MG63 (cell line): ENCODE results near the gene PITPNC1. TPM values are rescaled to one million over a fixed set of nuclear protein-coding genes. Genes with fewer than 3 reads are reported as not detected.

Experiments used
- DNase-seq: peaks from one replicate; pipeline ENCODE4 v3.0.0-alpha.2; 2020
- H3K27me3 ChIP-seq: fragments of 250-450 bp; sonication (Bioruptor Pico); 2 replicates; pipeline ENCODE4 v1.5.1; 2020; ENCODE audit warnings: mild to moderate bottlenecking, moderate library complexity
- H3K36me3 ChIP-seq: fragments of 250-450 bp; sonication (Bioruptor Pico); 2 replicates; pipeline ENCODE4 v1.5.1; 2020; ENCODE audit warnings: mild to moderate bottlenecking, moderate library complexity
- H3K4me3 ChIP-seq: fragments of 250-450 bp; sonication (Bioruptor Pico); 2 replicates; pipeline ENCODE4 v1.5.1; 2020; ENCODE audit warnings: mild to moderate bottlenecking, moderate library complexity
- H3K9me3 ChIP-seq: fragments of 250-450 bp; sonication (Bioruptor Pico); 2 replicates; pipeline ENCODE4 v1.5.1; 2020; ENCODE audit warnings: mild to moderate bottlenecking, moderate library complexity
- total RNA-seq: library from RNA; depleted of rRNA; stranded (reverse); fragments of >200 nt; shearing (Covaris generic); gene quantifications from 2 replicates; pipeline ENCODE4 v1.2.3, GENCODE V29; 2014; ENCODE audit warnings: low replicate concordance

PITPNC1 gene
- total RNA-seq, 1 experiment from 2014 or later, result 0.99 TPM

DNA sequence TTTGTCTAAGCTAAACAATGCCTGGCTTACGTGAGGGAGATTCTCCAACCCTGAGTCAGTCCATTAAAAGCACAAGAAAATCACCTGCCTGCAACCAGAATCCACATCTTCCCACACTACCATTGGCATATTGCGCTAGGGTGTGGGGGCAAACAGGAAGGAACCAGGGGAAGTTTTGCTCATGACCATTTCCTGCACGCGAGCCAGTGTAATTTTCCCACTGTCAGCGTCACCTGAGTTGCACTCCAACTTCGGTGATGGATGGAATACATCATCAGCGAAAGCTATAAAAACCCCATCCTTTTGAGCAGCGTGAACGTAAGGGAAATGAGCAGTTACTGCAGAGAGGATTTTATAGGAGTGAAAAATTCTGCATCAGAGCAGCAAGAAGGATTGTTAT lies 172.7 kb downstream of the PITPNC1 start:
- no peaks in the 10 kb centered on the region for H3K9me3 ChIP-seq
- H3K4me3 ChIP-seq, result no peak overlapping the region
- no peaks in the 10 kb centered on the region; the same call in 1 of the 2 replicates for H3K27me3 ChIP-seq
- H3K36me3 ChIP-seq, result no peaks in the 10 kb centered on the region
- DNase-seq, result no peak

DNA sequence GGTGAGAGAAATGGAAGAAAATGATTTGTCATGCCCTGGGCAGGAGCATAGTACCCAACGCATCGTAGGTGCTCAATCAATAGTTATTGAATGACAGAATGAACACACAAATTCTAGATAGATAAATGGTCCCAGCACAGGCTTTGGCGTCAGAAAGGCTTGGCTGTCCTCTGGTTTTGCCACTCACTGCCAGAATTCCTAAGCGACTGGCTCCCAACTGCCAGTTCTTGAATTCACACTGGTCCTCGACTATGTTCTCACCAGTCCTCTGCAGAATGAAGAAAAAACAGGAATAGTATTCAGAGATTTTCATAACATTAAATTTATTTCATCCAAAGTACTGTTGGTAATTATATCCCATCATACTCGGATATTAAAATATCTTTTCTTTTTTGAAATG lies 177.6 kb downstream of the PITPNC1 start:
- no peak for DNase-seq
- H3K36me3 ChIP-seq, result no peaks in the 10 kb centered on the region
- H3K4me3 ChIP-seq, result no peak overlapping the region
- H3K9me3 ChIP-seq, result no peaks in the 10 kb centered on the region
- H3K27me3 ChIP-seq, result no peaks in the 10 kb centered on the region; the same call in 1 of the 2 replicates

DNA sequence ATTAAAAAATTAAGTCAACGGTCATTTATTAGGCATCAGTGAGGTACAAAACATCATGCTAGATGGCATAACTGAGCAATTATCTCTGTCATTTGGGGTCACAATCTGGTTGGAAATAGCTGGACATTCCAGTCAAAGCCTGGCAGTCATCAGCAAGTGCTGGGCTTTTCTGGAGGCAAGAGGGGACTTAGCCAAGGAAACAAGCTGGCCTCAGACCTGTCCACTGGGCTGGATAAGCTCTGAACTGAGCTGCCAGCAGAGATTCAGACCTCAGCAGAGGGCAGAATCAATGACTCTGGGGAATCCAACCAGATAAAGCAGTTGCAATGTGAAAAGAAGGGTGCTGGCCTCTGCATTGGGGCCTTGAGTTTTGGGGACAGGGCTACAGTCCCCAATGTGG lies 178.8 kb downstream of the PITPNC1 start:
- H3K4me3 ChIP-seq, result no peak overlapping the region
- no peaks in the 10 kb centered on the region for H3K9me3 ChIP-seq
- no peaks in the 10 kb centered on the region; the same call in 1 of the 2 replicates for H3K27me3 ChIP-seq
- no peak for DNase-seq
- no peaks in the 10 kb centered on the region for H3K36me3 ChIP-seq

DNA sequence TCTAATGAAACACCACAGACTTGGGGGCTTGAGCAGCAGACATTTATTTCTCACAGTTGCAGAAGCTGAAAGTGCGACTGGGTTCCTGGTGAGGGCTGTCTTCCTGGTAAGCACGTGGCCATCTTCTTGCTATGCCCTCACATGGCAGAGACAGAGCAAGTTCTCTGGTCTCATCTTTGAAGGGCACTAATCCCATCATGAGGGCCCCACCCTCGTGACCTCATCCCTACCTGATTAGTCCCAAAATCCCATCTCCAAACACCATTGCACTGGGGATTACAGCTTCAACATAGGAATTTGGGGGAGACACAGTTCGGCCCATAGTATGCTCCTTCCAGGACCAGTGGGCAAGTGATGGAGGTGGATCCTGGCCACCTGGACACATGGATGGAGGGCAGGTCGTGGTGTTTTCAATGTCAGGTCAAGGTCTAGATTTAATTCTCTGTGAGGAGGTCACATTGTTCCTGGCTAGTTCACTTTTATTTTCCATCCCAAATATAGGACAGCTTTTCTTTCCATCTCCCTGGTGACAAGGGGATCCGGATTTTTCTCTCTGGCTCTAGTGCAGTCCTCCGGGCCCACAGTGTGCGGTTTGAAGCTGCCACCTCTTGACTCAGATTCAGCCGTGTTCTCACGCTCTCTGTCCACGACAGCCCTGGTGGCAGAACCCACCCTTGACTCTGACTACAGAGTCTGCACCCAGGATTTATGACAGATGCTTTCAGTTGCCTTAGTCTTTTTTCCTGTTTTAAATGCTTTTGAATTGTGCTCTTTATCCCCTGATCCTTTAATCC lies 180.2 kb downstream of the PITPNC1 start:
- H3K9me3 ChIP-seq, result no peaks in the 10 kb centered on the region
- DNase-seq, result no peak
- H3K27me3 ChIP-seq, result no peaks in the 10 kb centered on the region; the same call in 1 of the 2 replicates
- no peak overlapping the region for H3K4me3 ChIP-seq
- no peaks in the 10 kb centered on the region for H3K36me3 ChIP-seq

DNA sequence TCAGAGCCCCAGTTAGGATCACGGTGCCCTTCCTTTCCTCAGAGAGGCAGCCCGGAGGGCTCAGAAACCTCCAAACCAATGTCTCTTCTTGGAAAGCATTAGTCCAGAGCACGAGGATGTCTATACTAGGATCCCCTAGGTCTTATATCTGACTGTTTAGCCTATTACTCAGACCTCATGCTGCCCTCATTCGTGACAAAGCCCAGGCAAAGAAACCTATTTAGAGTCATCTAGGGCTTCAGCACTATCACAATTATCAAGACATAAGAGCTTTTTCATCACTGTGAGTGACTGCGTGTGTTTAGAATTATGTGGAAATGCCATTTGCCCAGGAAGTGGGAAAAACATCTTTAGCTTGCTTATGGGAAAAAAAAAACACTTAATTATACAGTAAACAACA lies 180.8 kb downstream of the PITPNC1 start:
- H3K36me3 ChIP-seq, result no peaks in the 10 kb centered on the region
- H3K27me3 ChIP-seq, result no peaks in the 10 kb centered on the region; the same call in 1 of the 2 replicates
- H3K4me3 ChIP-seq, result no peak overlapping the region
- no peaks in the 10 kb centered on the region for H3K9me3 ChIP-seq
- no peak for DNase-seq

DNA sequence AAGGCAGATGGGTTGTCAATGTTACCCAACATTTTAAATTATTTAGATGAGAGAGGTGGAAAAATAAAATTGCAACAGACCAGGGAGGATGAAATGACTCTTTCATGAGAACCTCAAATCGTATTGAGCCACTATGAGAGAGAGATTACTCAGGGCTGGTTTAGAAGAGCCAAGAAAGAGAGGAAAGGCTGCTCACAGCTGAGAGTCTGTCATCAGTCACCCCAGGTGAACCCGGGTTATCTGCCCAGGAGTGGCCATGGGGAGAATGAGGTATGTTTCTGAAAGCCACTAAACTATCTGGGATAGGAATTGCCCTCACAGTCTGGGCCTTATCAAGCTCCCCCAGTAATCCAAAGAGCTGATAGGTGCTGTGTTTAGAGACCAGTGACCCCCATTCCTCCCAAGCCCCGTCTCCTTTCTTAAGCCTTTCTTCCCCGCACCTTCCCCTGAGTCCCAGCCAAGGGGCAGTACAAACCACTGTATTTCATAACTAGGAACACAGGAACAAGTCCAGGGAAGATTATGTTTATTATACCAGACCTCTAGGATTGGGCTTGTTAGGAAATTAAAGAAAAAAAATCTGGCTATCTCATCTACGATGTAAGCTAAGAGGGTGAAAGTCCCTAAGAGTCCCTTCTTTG lies 181.8 kb downstream of the PITPNC1 start:
- Histone ChIP-seq H3K9me3 (no peaks in the 10 kb centered on the region), H3K4me3 (no peak overlapping the region), H3K36me3 (no peaks in the 10 kb centered on the region), H3K27me3 (no peaks in the 10 kb centered on the region; the same call in 1 of the 2 replicates)
- no peak for DNase-seq

DNA sequence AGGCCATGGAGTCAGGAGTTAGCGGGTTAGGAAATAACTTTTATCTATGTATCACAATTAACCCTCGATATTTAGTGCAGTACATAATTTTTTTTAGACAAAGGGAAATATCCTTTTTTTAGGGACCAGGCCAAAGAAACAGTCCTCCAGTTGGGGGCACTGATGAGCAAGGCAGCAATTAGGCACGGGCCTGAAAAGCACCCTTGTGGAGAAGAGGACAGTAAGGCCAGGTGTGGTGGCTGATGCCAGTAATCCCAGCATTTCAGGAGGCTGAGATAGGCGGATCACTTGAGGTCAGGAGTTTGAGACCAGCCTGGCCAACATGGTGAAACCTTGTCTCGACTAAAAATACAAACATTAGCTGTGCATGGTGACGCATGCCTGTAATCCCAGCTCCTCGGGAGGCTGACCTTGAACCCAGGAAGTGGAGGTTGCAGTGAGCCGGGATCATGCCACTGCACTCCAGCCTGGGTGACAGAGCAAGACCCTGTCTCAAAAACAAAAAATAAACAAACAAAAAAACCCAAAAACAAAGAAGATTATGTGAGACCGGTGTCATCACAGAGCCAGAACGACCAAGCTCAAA lies 182.4 kb downstream of the PITPNC1 start:
- Histone ChIP-seq H3K4me3 (no peak overlapping the region), H3K9me3 (no peaks in the 10 kb centered on the region), H3K36me3 (no peaks in the 10 kb centered on the region), H3K27me3 (no peaks in the 10 kb centered on the region; the same call in 1 of the 2 replicates)
- no peak for DNase-seq

DNA sequence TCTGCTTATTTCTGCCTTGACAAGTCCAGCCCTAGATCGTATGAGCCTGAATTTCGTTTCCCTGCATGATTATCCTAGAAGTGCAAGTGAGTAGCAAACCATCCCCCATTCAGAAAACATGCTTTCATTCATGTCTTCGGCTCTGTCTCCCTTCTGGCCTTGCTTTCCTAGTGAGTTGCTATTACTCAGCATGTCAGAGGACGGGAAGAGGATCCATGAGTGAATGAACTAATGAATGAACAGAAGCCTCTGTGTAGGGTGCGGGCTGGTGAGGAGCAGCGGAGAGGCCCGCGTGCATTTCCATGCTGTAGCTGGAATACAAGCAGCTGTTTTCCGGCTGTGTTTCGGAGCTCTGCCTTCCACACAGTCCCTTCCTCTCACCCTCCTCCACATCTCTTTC lies 184.9 kb downstream of the PITPNC1 start:
- no peak overlapping the region for H3K4me3 ChIP-seq
- no peaks in the 10 kb centered on the region; the same call in 1 of the 2 replicates for H3K27me3 ChIP-seq
- 0 out of 2 replicates have a peak, but pooled peaks cover 1% of the 10 kb centered on the region for H3K9me3 ChIP-seq
- no peak for DNase-seq
- H3K36me3 ChIP-seq, result no peaks in the 10 kb centered on the region

DNA sequence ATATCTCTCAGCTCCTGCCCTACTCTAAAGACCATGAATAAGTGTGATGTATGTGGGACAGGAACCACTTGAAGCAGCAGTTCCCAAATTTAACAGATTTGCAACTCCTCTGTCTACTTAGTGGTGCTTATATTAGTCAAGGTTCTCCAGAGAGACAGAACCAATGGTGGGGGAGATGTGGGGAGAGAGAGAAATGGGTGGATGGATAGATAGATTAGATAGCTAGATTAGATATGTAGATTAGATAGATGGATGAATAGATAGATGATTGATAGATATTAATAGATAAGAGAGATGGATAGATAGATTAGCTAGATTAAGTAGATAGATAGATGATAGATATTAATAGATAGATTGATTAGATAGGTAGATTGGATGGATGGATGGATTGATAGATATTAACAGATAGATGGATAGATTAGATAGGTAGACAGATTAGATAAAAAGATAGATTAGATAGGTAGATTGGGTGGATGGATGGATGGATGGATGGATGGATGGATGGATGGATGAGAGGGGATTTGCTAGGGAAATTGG lies 186.7 kb downstream of the PITPNC1 start:
- Histone ChIP-seq H3K27me3 (peaks cover 4% of the 10 kb centered on the region), H3K36me3 (no peaks in the 10 kb centered on the region), H3K9me3 (0 out of 2 replicates have a peak, but pooled peaks cover 1% of the 10 kb centered on the region), H3K4me3 (no peak overlapping the region)
- DNase-seq, result no peak

DNA sequence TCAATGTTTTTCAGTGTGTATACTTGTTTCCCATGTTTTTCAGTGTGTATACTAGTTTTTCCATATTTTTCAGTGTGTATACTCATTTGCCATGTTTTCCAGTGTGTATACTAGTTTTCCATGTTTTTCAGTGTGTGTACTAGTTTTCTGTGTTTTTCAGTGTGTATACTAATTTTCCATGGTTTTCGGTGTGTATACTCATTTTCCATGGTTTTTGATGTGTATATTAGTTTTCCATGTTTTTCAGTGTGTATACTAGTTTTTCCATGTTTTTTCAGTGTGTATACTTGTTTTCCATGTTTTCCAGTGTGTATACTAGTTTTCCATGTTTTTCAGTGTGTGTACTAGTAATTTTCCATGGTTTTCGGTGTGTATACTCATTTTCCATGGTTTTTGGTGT lies 188.0 kb downstream of the PITPNC1 start:
- DNase-seq, result no peak
- H3K4me3 ChIP-seq, result no peak overlapping the region
- H3K27me3 ChIP-seq, result peaks cover 14% of the 10 kb centered on the region
- no peaks in the 10 kb centered on the region for H3K36me3 ChIP-seq
- 0 out of 2 replicates have a peak, but pooled peaks cover 1% of the 10 kb centered on the region for H3K9me3 ChIP-seq

DNA sequence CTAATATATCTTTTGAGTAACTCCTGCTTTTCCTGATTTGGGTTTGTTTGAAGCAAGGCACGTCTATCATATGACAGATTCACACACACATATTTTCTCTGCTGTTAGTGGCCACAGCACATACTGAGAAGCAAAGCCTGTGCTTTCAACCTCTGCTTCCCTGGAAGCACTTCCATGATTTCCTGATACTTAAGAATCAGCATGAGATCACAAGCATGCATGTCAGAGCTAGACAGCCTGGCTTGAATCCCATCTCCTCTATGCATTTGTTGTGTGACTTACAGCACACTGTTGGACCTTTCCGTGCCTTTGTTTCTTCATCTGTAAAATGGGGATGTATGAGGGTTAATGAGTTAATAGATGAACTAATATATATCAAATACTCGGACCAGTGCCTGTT lies 189.6 kb downstream of the PITPNC1 start:
- Histone ChIP-seq H3K9me3 (0 out of 2 replicates have a peak, but pooled peaks cover 1% of the 10 kb centered on the region), H3K36me3 (no peaks in the 10 kb centered on the region), H3K27me3 (peaks cover 30% of the 10 kb centered on the region), H3K4me3 (no peak overlapping the region)
- no peak for DNase-seq

DNA sequence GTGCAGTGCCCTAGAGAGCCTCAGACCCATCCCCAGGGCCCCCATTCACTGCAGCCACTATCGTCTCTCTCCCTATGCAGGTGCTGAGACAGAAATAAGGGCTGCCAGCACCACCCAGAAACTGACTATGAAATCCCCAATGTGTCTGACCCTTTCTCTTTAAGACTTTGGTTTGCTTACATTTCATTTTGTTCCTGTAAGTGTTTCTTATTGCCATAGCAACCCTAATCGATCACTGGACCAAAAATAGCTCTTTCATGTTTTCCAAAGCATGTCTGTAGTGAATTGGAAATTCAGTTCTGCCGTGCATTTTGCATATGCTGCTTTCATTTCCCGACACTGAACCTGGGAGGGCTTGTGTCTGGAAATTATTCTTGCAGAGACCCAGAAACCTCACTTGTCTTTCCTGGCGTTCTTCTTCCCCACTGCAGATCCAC lies 192.0 kb downstream of the PITPNC1 start:
- no peaks in the 10 kb centered on the region for H3K36me3 ChIP-seq
- 0 out of 2 replicates have a peak, but pooled peaks cover 1% of the 10 kb centered on the region for H3K9me3 ChIP-seq
- DNase-seq, result no peak
- no peak overlapping the region for H3K4me3 ChIP-seq
- H3K27me3 ChIP-seq, result peaks cover 40% of the 10 kb centered on the region

DNA sequence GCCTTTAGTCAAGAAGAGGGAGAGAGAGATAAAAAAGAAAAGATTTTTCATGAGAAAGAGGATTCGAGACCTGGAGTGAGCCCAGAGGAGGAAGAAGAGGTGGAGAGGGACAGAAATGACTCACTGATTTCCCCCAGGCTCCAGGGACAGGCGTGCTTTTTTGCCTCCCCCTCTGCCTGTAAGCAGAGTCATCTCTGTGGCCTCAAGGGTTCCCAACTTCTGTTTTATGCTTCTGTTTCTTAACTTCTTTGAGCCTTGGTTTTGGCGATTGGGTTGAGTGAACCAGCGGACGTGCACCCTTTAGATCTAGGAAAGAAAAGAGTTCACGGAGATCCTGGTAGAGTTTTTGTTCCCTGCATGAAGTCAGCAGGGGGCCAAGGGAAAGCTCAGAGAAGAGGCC lies 192.8 kb downstream of the PITPNC1 start:
- Histone ChIP-seq H3K9me3 (0 out of 2 replicates have a peak, but pooled peaks cover 1% of the 10 kb centered on the region), H3K36me3 (no peaks in the 10 kb centered on the region), H3K4me3 (no peak overlapping the region), H3K27me3 (peaks cover 47% of the 10 kb centered on the region)
- DNase-seq, result no peak

DNA sequence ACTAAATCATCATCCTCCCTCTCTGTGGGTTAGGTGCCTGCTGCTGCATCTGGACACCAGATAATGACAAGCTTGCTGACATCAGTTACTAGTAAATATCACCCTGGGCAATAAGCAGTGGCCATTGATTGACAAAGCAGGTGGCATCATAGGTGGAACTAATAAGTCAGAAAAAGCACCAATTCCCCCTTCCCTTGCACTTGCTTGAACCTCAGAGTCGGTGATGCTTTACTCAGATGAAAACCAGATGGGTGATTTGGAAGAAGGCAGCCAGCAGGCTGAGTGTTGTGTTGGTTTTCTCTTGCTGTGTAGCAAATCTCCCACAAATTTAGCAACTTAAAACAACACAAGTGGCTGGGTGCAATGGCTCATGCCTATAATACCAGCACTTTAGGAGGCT lies 193.7 kb downstream of the PITPNC1 start:
- no peak overlapping the region for H3K4me3 ChIP-seq
- H3K36me3 ChIP-seq, result no peaks in the 10 kb centered on the region
- H3K9me3 ChIP-seq, result 0 out of 2 replicates have a peak, but pooled peaks cover 1% of the 10 kb centered on the region
- no peak for DNase-seq
- peaks cover 48% of the 10 kb centered on the region for H3K27me3 ChIP-seq

DNA sequence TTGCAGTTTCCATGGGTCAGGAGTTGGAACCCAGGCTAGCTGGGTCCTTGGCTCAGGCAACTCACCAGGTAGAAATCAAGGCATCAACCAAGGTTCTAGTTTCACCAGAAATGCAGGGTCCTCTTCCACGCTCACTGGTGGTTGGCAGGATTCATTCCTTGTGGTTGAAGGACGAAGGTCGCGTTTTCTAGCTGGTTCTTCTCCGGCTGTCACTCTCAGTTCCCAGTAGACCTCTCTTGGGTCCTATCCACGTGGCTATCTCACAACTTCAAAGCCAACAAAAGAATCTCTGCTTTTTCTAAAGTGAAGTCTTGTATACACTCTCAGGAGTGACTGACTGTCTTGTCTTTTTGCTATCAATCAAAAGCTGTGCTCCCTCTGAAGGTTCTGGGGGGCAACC lies 194.4 kb downstream of the PITPNC1 start:
- Histone ChIP-seq H3K27me3 (peaks cover 48% of the 10 kb centered on the region), H3K4me3 (no peak overlapping the region), H3K36me3 (no peaks in the 10 kb centered on the region), H3K9me3 (no peaks in the 10 kb centered on the region)
- DNase-seq, result no peak

DNA sequence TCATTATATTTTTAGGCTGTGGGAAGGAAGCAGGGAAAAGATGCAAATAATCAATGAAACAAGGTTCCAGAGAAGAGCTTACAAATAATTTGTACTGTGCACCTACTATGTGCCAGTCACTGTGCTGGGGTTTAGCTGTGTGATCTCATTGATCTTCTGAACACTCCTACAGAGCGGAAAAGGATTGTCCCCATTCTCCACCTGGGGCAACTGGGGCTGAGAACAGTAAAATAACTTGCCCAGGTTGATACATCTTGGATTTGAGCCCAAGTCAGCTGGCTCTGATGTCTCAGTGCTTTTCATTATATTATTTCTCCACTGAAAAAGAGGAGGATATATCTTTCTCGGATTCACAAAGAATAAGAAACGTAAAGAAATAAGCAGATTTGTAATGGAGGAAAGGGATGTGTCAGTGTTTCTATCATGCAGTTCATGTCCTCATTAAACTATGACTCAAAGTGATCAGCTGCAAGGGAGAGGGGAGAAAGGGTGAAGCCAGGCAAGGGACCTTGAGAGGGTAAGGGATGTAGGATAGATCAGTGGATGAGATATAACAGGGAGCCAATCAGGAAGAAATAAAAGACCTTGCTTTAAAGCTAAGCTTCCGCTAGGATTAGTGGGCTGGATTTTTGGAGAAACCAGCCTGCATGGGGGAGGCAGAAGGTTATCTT lies 197.0 kb downstream of the PITPNC1 start:
- no peaks in the 10 kb centered on the region for H3K9me3 ChIP-seq
- H3K4me3 ChIP-seq, result no peak overlapping the region
- H3K36me3 ChIP-seq, result no peaks in the 10 kb centered on the region
- peaks cover 41% of the 10 kb centered on the region for H3K27me3 ChIP-seq
- DNase-seq, result no peak
